Myocyte (in vitro differentiated cells): ENCODE data around the gene NTRK3. TPM values are rescaled to one million over a fixed set of nuclear protein-coding genes. Genes with fewer than 3 reads are reported as not detected.
A peak's percentile ranks its signal among the peaks of the same experiment; 100 is the strongest.
"Not testable (repeated sequence)": the region's sequence is repeated elsewhere in the genome, so short reads cannot be mapped to it uniquely, and the experiment has no call there.

Experiments used
- DNase-seq: peaks from one replicate; pipeline ENCODE4 v3.0.0-alpha.2; 2012; ENCODE audit warnings: low read depth
- total RNA-seq: library from RNA; depleted of rRNA; stranded (reverse); fragments of >200 nt; gene quantifications from 2 replicates; pipeline ENCODE4 v1.2.3, GENCODE V29; 2014

Gene NTRK3
- total RNA-seq, 1 donor from 2014 or later, result 0.32 TPM

DNA sequence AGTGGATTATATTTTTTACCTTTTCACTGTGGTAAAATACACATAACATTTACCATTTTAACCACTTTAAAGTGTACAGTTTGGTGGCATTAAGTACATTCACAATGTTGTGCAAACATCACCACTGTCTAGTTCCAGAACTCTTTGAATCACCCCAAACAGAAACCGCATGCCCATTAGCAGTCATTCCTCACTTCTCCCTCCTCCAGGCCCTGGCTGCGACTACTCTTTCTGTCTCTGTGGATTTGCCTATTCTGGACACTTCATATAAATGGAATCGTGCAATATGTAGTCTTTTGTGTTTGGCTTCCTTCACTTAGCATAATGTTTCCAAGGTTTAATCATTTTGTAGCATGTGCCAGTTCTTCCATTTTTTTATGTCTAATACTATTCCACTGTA is 409.8 kb downstream of the NTRK3 start:
- no peak for DNase-seq

- no peak for DNase-seq
These were observed 413.2 kb downstream of the NTRK3 start for GRCh38 chr15:87843312-87843711.

DNA sequence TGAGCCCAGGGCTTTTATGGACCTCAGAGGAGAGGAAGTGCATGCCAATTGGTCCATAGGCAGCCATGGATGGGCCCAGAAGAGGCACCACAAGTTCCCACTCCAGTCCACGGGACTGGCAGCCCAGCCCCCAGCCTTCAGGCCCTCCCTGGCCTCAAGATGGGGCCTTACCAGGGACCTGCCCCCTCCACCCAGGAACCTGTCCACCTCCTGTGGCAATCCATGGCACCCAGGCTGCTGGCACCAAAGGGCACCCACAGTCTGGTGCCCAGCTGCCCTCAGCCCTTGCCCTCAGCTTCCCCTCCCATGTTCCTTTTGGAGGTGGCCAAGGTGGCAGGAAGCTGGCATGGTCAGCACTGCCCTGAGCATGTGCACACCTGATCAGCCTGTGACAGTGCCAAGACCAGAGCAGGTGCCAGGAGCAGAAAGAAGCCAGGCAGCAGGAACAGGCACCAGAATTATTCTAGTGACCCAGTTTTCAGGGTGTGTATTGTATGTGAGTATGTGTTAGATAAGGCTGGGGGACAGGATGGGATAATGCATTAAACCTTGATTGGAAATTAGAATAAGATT is 415.0 kb downstream of the NTRK3 start:
- DNase-seq, result no peak

GRCh38 chr15:87835830-87836229 is 420.7 kb downstream of the NTRK3 start:
- DNase-seq, result not testable (repeated sequence)

DNA sequence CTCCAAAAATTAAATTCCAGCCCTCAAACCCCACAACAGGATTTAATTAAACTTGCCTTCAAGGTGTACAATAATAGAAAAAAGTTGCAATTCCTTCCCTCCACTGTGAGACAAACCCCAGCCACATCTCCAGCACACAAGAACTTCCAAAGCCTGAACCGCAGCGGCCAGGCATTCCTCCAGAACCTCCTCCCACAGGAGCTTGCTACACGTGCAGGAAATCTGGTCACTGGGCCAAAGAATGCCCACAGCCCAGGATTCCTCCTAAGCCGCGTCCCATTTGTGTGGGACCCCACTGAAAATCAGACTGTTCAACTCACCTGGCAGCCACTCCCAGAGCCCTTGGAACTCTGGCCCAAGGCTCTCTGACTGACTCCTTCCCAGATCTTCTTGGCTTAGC is 423.2 kb downstream of the NTRK3 start:
- DNase-seq, result not testable (repeated sequence)

- no peak for DNase-seq
These were observed 427.0 kb downstream of the NTRK3 start for GRCh38 chr15:87829332-87830050.

- DNase-seq, result no peak
These were observed 427.9 kb downstream of the NTRK3 start for GRCh38 chr15:87828608-87829007.

DNA sequence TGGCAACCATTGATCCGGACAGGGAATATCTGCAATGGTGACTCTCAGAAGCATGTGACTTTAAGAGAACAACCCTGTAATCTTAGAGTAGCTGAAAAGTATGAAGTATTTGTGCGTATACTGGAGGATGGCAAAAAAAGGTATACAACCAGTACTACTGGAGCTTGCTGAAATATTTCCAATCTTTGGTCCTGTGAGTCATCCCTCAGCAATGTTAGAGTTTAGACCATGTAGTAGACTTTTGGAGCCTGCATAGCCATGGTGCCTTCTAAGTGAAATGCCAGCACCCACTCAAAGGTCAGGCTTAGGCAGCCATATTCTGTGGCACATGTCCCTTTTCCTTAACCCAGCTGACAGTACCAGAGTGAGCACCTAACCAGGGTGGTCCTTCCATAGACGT is 429.4 kb downstream of the NTRK3 start:
- DNase-seq, result no peak

GRCh38 chr15:87826119-87826747 is 430.3 kb downstream of the NTRK3 start:
- no peak for DNase-seq

- no peak for DNase-seq
These were observed 437.8 kb downstream of the NTRK3 start for GRCh38 chr15:87818756-87819155.

GRCh38 chr15:87817553-87817952 is 439.0 kb downstream of the NTRK3 start:
- no peak for DNase-seq

- peak; percentile 21 for DNase-seq
These were observed 439.7 kb downstream of the NTRK3 start for GRCh38 chr15:87816811-87817210.

DNA sequence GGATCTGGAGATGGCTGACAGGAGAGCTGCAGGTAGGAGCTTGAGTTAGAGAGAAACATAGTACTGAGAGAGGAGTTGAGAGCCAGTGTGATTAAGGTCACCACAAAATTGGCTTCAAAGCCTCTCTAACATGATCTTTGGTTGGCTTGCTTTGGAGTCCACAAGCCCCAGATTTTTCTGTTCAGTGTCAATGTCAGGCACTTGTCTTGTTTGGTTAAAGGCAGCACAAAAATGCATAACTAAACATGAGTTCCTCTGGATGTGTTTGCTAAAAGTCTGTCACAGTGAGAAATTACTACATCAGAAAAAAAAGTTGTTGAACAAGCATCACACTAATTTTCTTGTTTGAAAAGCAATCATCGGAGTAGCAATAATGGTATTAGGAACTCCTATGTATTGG is 440.5 kb downstream of the NTRK3 start:
- DNase-seq, result no peak

Other genes starting within 250 kb of the NTRK3 start
- gene MRPL46, start 210.6 kb upstream of the NTRK3 start, total RNA-seq, result 22.5 and 25.7 TPM in 2 replicates
- 47.9 and 50.4 TPM in 2 replicates for gene MRPS11, start 211.0 kb upstream of the NTRK3 start, total RNA-seq